Stimulated activated memory B cell treated with anti-CD40 and anti-IgM and Interleukin-4, amounts not matched to agents 10 μg/mL and 1 μg/mL and 100 μg/mL, for 72 hours (primary cell): ENCODE measurements around the gene MAEL.
"Not testable (repeated sequence)": the region's sequence is repeated elsewhere in the genome, so short reads cannot be mapped to it uniquely, and the experiment has no call there.

ENCODE experiments used
- ATAC-seq: fragments of 150-1000 bp; cut with Tn5 transposase; 2 replicates; pipeline ENCODE4 v1.10.0; 2021
- H3K27ac Mint-ChIP-seq: one replicate; pipeline ENCODE4 v1.8.0; 2022; ENCODE audit warnings: mild to moderate bottlenecking, mixed read lengths
- H3K27me3 Mint-ChIP-seq: one replicate; pipeline ENCODE4 v1.8.0; 2022; ENCODE audit warnings: mixed read lengths
- H3K36me3 Mint-ChIP-seq: one replicate; pipeline ENCODE4 v1.8.0; 2022; ENCODE audit warnings: mixed read lengths
- H3K4me1 Mint-ChIP-seq: one replicate; pipeline ENCODE4 v1.8.0; 2022; ENCODE audit warnings: mixed read lengths
- H3K4me3 Mint-ChIP-seq: one replicate; pipeline ENCODE4 v1.8.0; 2022; ENCODE audit warnings: mild to moderate bottlenecking, moderate library complexity, mixed read lengths
- H3K9me3 Mint-ChIP-seq: one replicate; pipeline ENCODE4 v1.8.0; 2022; ENCODE audit warnings: mixed read lengths

The MAEL gene

GRCh38 chr1:167011560-167012191 lies 22.6 kb downstream of the MAEL start:
- no peaks in the 10 kb centered on the region for H3K9me3 Mint-ChIP-seq
- no peaks in the 10 kb centered on the region for H3K4me1 Mint-ChIP-seq
- no peaks in the 10 kb centered on the region for H3K36me3 Mint-ChIP-seq
- no peak overlapping the region for H3K4me3 Mint-ChIP-seq
- peaks cover 45% of the 10 kb centered on the region for H3K27me3 Mint-ChIP-seq
- no peak for ATAC-seq
- H3K27ac Mint-ChIP-seq = no peak overlapping the region

- Mint-ChIP-seq H3K4me3 (no peak overlapping the region), H3K4me1 (no peaks in the 10 kb centered on the region), H3K27ac (no peak overlapping the region), H3K9me3 (no peaks in the 10 kb centered on the region), H3K27me3 (peaks cover 49% of the 10 kb centered on the region), H3K36me3 (no peaks in the 10 kb centered on the region)
- ATAC-seq = no peak
Measured at GRCh38 chr1:167012570-167012969, 23.5 kb downstream of the MAEL start.

- peaks cover 49% of the 10 kb centered on the region for H3K27me3 Mint-ChIP-seq
- no peaks in the 10 kb centered on the region for H3K36me3 Mint-ChIP-seq
- ATAC-seq = no peak
- no peak overlapping the region for H3K27ac Mint-ChIP-seq
- no peaks in the 10 kb centered on the region for H3K9me3 Mint-ChIP-seq
- H3K4me3 Mint-ChIP-seq = no peak overlapping the region
- no peaks in the 10 kb centered on the region for H3K4me1 Mint-ChIP-seq
Measured at GRCh38 chr1:167013108-167013929, 24.2 kb downstream of the MAEL start.

- Mint-ChIP-seq H3K27ac (no peak overlapping the region), H3K4me1 (no peaks in the 10 kb centered on the region), H3K4me3 (no peak overlapping the region), H3K36me3 (no peaks in the 10 kb centered on the region), H3K27me3 (peaks cover 38% of the 10 kb centered on the region), H3K9me3 (no peaks in the 10 kb centered on the region)
- no peak for ATAC-seq
Measured at GRCh38 chr1:167016100-167016750, 27.1 kb downstream of the MAEL start.

GRCh38 chr1:167022384-167022783 lies 33.3 kb downstream of the MAEL start:
- H3K9me3 Mint-ChIP-seq = no peaks in the 10 kb centered on the region
- peaks cover 34% of the 10 kb centered on the region for H3K27me3 Mint-ChIP-seq
- no peaks in the 10 kb centered on the region for H3K4me1 Mint-ChIP-seq
- no peaks in the 10 kb centered on the region for H3K36me3 Mint-ChIP-seq
- ATAC-seq = no peak
- no peak overlapping the region for H3K4me3 Mint-ChIP-seq
- H3K27ac Mint-ChIP-seq = no peak overlapping the region

- not testable (repeated sequence) for H3K27ac Mint-ChIP-seq, H3K9me3 Mint-ChIP-seq, H3K4me3 Mint-ChIP-seq, H3K4me1 Mint-ChIP-seq, H3K36me3 Mint-ChIP-seq, ATAC-seq
- peaks cover 48% of the 10 kb centered on the region for H3K27me3 Mint-ChIP-seq
Measured at GRCh38 chr1:167029553-167029952, 40.5 kb downstream of the MAEL start.

GRCh38 chr1:167033646-167034045 lies 44.6 kb downstream of the MAEL start:
- H3K27me3 Mint-ChIP-seq = peaks cover 12% of the 10 kb centered on the region
- no peak overlapping the region for H3K27ac Mint-ChIP-seq
- no peak for ATAC-seq
- no peaks in the 10 kb centered on the region for H3K36me3 Mint-ChIP-seq
- H3K4me3 Mint-ChIP-seq = no peak overlapping the region
- no peaks in the 10 kb centered on the region for H3K9me3 Mint-ChIP-seq
- H3K4me1 Mint-ChIP-seq = no peaks in the 10 kb centered on the region

- H3K9me3 Mint-ChIP-seq = no peaks in the 10 kb centered on the region
- peak overlapping the region; percentile 79 for H3K27ac Mint-ChIP-seq
- peak; percentile 91 for ATAC-seq
- H3K27me3 Mint-ChIP-seq = peaks cover 8% of the 10 kb centered on the region
- H3K36me3 Mint-ChIP-seq = no peaks in the 10 kb centered on the region
- peaks cover 17% of the 10 kb centered on the region for H3K4me1 Mint-ChIP-seq
- peak overlapping the region; percentile 81 for H3K4me3 Mint-ChIP-seq
Measured at GRCh38 chr1:167043752-167044488, 54.8 kb downstream of the MAEL start.

GRCh38 chr1:167051907-167052306 lies 62.8 kb downstream of the MAEL start:
- H3K4me3 Mint-ChIP-seq = no peak overlapping the region
- no peak overlapping the region for H3K27ac Mint-ChIP-seq
- no peaks in the 10 kb centered on the region for H3K4me1 Mint-ChIP-seq
- no peaks in the 10 kb centered on the region for H3K36me3 Mint-ChIP-seq
- ATAC-seq = no peak
- H3K9me3 Mint-ChIP-seq = no peaks in the 10 kb centered on the region
- H3K27me3 Mint-ChIP-seq = no peaks in the 10 kb centered on the region

GRCh38 chr1:167052389-167052788 lies 63.3 kb downstream of the MAEL start:
- no peaks in the 10 kb centered on the region for H3K9me3 Mint-ChIP-seq
- ATAC-seq = no peak
- no peak overlapping the region for H3K27ac Mint-ChIP-seq
- H3K36me3 Mint-ChIP-seq = no peaks in the 10 kb centered on the region
- no peak overlapping the region for H3K4me3 Mint-ChIP-seq
- no peaks in the 10 kb centered on the region for H3K27me3 Mint-ChIP-seq
- no peaks in the 10 kb centered on the region for H3K4me1 Mint-ChIP-seq

- H3K27ac Mint-ChIP-seq = no peak overlapping the region
- peaks cover 6% of the 10 kb centered on the region for H3K4me1 Mint-ChIP-seq
- H3K4me3 Mint-ChIP-seq = no peak overlapping the region
- no peaks in the 10 kb centered on the region for H3K9me3 Mint-ChIP-seq
- H3K27me3 Mint-ChIP-seq = no peaks in the 10 kb centered on the region
- no peak for ATAC-seq
- H3K36me3 Mint-ChIP-seq = no peaks in the 10 kb centered on the region
Measured at GRCh38 chr1:167054531-167054930, 65.5 kb downstream of the MAEL start.

- no peak overlapping the region for H3K27ac Mint-ChIP-seq
- H3K4me1 Mint-ChIP-seq = peaks cover 6% of the 10 kb centered on the region
- H3K27me3 Mint-ChIP-seq = no peaks in the 10 kb centered on the region
- ATAC-seq = no peak
- no peaks in the 10 kb centered on the region for H3K9me3 Mint-ChIP-seq
- no peaks in the 10 kb centered on the region for H3K36me3 Mint-ChIP-seq
- no peak overlapping the region for H3K4me3 Mint-ChIP-seq
Measured at GRCh38 chr1:167054946-167055630, 66.0 kb downstream of the MAEL start.

- H3K4me1 Mint-ChIP-seq = peaks cover 6% of the 10 kb centered on the region
- no peak overlapping the region for H3K4me3 Mint-ChIP-seq
- H3K27me3 Mint-ChIP-seq = no peaks in the 10 kb centered on the region
- no peaks in the 10 kb centered on the region for H3K9me3 Mint-ChIP-seq
- H3K36me3 Mint-ChIP-seq = no peaks in the 10 kb centered on the region
- ATAC-seq = no peak
- H3K27ac Mint-ChIP-seq = no peak overlapping the region
Measured at GRCh38 chr1:167056529-167057231, 67.6 kb downstream of the MAEL start.

GRCh38 chr1:167057241-167057688 lies 68.2 kb downstream of the MAEL start:
- no peak overlapping the region for H3K4me3 Mint-ChIP-seq
- H3K36me3 Mint-ChIP-seq = no peaks in the 10 kb centered on the region
- peak; percentile 71 for ATAC-seq
- H3K27me3 Mint-ChIP-seq = no peaks in the 10 kb centered on the region
- H3K4me1 Mint-ChIP-seq = peaks cover 6% of the 10 kb centered on the region
- H3K27ac Mint-ChIP-seq = no peak overlapping the region
- no peaks in the 10 kb centered on the region for H3K9me3 Mint-ChIP-seq
